Endothelial cell of hepatic sinusoid (primary cell): ENCODE measurements around the gene IFNK.

Source experiments
- in situ Hi-C: cut with HindIII; loops from 2 replicates; pipeline ENCODE4 v1.10.0; 2017; ENCODE audit warnings: low sequenced_read_pairs

Gene IFNK

DNA sequence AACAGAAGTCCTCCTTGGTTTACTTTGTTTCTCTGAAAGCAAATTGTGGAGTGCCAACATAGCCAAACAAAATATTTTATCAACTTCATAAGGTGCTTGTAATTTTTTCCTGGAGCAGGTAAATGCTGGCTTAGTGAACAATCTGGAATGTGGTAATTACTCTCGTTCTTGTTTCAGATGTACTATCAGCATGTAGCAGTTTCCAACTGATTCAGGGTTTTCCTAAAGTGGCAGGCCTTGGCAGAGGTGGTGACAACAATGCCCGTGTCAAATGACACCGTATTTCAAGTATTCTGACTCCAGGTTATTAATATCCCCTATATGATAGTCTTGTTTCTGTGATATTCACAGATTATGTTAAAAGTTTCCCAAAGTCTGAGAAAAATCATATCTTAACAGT lies 48.0 kb downstream of the IFNK start:
- in situ Hi-C loops: no loop called here

DNA sequence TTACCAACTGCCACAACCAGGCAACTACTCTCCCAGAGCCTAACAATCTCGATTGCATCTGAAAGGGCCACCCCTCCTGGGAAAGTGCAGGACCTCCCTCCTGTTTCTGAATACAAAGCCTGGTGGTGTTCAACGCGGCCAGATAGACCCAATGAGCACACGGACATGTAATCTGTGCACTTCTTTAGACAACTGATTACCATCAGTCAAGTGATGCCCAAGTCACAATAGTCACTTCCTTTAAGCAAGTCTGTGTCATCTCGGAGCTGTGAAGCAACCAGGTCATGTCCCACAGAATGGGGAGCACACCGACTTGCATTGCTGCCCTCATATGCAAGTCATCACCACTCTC lies 48.5 kb downstream of the IFNK start:
- in situ Hi-C loops: no loop called here

DNA sequence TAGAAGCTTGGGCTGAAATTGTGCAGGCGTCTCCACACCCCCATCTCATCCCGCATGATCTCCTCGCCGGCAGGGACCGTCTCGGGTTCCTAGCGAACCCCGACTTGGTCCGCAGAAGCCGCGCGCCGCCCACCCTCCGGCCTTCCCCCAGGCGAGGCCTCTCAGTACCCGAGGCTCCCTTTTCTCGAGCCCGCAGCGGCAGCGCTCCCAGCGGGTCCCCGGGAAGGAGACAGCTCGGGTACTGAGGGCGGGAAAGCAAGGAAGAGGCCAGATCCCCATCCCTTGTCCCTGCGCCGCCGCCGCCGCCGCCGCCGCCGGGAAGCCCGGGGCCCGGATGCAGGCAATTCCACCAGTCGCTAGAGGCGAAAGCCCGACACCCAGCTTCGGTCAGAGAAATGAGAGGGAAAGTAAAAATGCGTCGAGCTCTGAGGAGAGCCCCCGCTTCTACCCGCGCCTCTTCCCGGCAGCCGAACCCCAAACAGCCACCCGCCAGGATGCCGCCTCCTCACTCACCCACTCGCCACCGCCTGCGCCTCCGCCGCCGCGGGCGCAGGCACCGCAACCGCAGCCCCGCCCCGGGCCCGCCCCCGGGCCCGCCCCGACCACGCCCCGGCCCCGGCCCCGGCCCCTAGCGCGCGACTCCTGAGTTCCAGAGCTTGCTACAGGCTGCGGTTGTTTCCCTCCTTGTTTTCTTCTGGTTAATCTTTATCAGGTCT lies 49.0 kb downstream of the IFNK start, which contains the start of gene C9orf72:
Gene C9orf72 (minus strand): TSS at position 564 of the 716 bp plus-strand sequence. CDS start 6,361 bp downstream, outside the sequence.
- in situ Hi-C loops: no loop called here

DNA sequence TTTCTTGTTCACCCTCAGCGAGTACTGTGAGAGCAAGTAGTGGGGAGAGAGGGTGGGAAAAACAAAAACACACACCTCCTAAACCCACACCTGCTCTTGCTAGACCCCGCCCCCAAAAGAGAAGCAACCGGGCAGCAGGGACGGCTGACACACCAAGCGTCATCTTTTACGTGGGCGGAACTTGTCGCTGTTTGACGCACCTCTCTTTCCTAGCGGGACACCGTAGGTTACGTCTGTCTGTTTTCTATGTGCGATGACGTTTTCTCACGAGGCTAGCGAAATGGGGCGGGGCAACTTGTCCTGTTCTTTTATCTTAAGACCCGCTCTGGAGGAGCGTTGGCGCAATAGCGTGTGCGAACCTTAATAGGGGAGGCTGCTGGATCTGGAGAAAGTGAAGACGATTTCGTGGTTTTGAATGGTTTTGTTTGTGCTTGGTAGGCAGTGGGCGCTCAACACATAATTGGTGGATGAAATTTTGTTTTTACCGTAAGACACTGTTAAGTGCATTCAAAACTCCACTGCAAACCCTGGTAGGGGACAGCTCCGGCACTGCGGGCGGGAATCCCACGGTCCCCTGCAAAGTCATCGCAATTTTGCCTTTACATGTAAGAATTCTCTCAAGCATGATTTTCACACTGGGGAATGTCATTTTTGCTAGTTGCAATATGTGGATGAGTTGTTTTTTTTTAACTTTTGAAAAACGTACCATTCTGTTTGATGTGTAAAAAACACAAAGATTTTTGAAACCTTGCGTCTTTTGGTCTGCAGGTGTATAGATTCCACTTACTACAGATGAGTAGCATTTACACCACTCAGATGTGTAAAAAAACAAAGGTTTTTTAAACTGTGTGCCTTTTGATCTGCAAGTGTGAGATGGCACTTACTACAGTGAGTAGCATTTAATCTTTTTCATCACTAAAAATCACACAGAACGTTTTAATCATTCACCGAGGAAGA lies 49.8 kb downstream of the IFNK start:
- in situ Hi-C loops: no loop called here
